HepG2 (cell line): ENCODE data around the gene LUZP1. TPM values are rescaled to one million over a fixed set of nuclear protein-coding genes. Genes with fewer than 3 reads are reported as not detected.
A peak's percentile ranks its signal among the peaks of the same experiment; 100 is the strongest.

Source experiments
- ATRX ChIP-seq: sonication (generic); formaldehyde crosslinking; IDR thresholded peaks from 2 replicates; pipeline ENCODE4 v1.4.0; 2020; ENCODE audit warnings: missing genetic modification reagents, borderline replicate concordance
- KDM5A ChIP-seq: fragments of 200-600 bp; sonication (generic); IDR thresholded peaks from 2 replicates; pipeline ENCODE4 v1.7.0; 2018; ENCODE audit warnings: antibody characterized with exemption, mild to moderate bottlenecking, low read length, borderline replicate concordance
- NCOA2 ChIP-seq: sonication (generic); formaldehyde crosslinking; IDR thresholded peaks from 2 replicates; pipeline ENCODE4 v1.8.0; 2022; ENCODE audit warnings: inconsistent platforms
- NRL ChIP-seq: sonication (generic); formaldehyde crosslinking; IDR thresholded peaks from 2 replicates; pipeline ENCODE4 v1.5.0; 2020; ENCODE audit warnings: missing genetic modification reagents, mild to moderate bottlenecking, moderate library complexity, borderline replicate concordance
- PRPF4 ChIP-seq: fragments of 200-400 bp; formaldehyde crosslinking; IDR thresholded peaks from 2 replicates; pipeline ENCODE4 v1.6.1; 2016; ENCODE audit warnings: low read length, low read depth; ENCODE audit not compliant: poor library complexity, severe bottlenecking
- TBL1XR1 ChIP-seq: fragments of 150-350 bp; IDR thresholded peaks from 2 replicates; pipeline ENCODE4 v1.6.1; 2014; ENCODE audit warnings: borderline replicate concordance, low read length; ENCODE audit not compliant: partially characterized antibody
- ZNF556 ChIP-seq: sonication (generic); formaldehyde crosslinking; IDR thresholded peaks from 2 replicates; pipeline ENCODE4 v1.4.0; 2020; ENCODE audit warnings: mild to moderate bottlenecking, missing genetic modification reagents, borderline replicate concordance
- ZNF724P ChIP-seq: sonication (generic); formaldehyde crosslinking; IDR thresholded peaks from 2 replicates; pipeline ENCODE4 v1.8.0; 2022; ENCODE audit warnings: missing genetic modification reagents, borderline replicate concordance
- polyA plus RNA-seq, 8 experiments: library from polyadenylated mRNA; depleted of rRNA in 3 of 8; stranded (reverse) in 7 of 8; unstranded in 1 of 8; fragments of >200 nt; fragmentation: Illumina TruSeq in 4 of 8; extraction: Trizol in 4 of 8; gene quantifications; 2 replicates each; pipeline versions ENCODE4 v1.2.1 to v1.2.3, GENCODE V29; 2011 to 2016; ENCODE audit warnings: low read depth in 4 of 8, missing spikeins in 1 of 8, mixed read lengths in 1 of 8; ENCODE audit not compliant: insufficient read depth in 1 of 8
- total RNA-seq, 5 experiments: library from RNA; depleted of rRNA; stranded (reverse); fragments of >200 nt; fragmentation: Illumina TruSeq; extraction: Trizol; gene quantifications; 2 replicates each; pipeline ENCODE4 v1.2.3, GENCODE V29; 2016; ENCODE audit warnings: low read depth in 1 of 5
- TF ChIP-seq, protein P1 (sequence below): sonication (generic); formaldehyde crosslinking; IDR thresholded peaks from 2 replicates; pipeline ENCODE4 v1.4.0; 2020; ENCODE audit warnings: low read depth, mild to moderate bottlenecking, missing genetic modification reagents
- TF ChIP-seq, protein P2 (sequence below): sonication (generic); formaldehyde crosslinking; IDR thresholded peaks from 2 replicates; pipeline ENCODE4 v1.8.1; 2022; ENCODE audit warnings: mild to moderate bottlenecking, missing genetic modification reagents
- TF ChIP-seq, protein P3 (sequence below): sonication (generic); formaldehyde crosslinking; conservative IDR thresholded peaks from 2 replicates; pipeline ENCODE4 v1.4.0; 2020; ENCODE audit warnings: mild to moderate bottlenecking, missing genetic modification reagents, moderate library complexity
- TF ChIP-seq, protein P4 (sequence below): sonication (generic); formaldehyde crosslinking; IDR thresholded peaks from 2 replicates; pipeline ENCODE4 v1.5.1; 2020; ENCODE audit warnings: mild to moderate bottlenecking, missing genetic modification reagents, moderate library complexity

LUZP1 gene
- total and polyA plus RNA-seq, 2 of the 13 experiments (the other 11 are each of a cell fraction or from before 2014, with no cell fraction given): 6.9 to 12.7 TPM

DNA sequence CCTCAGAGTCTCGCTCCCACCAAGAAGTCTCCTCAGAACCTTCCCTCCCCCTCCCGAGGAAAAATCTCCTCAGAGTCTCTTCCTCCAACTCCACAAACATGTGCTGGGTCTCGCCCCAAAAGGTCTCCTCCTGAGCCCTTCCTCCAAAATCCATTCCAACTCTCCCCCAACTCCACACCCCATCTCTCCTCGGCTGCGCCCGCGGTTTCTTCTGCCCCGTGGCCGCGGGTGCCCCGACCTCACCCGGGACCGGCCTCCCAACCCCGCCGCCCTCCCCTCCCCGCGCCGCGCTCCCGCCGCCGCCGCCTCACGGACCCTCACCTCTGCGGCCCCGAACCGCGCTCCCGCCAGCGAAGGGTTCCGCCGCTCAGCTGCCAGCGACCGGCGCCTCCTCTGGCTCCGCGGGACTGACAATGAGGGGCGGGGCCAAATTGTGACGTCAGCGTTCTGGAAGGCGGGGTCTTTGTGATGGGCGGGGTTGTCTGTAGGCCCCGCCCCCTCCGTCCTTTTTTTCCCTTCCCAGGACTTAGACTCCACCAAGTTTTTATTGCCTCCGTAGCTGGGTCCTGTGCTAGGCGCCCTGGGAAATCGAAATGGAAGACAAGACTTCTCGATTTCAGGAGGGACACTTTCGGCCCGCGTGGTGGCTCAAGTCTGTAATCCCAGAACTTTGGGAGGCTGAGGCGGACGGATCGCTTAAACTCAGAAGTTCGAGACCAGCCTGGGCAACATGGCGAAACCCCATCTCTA is at the start of gene LUZP1 (continued):
- TF ChIP-seq ATRX (CRISPR knock-in tag) (no peak), PRPF4 (no peak), NRL (no peak), ZNF724P (no peak), TBL1XR1 (no peak), NCOA2 (CRISPR knock-in tag) (0 out of 2 replicates have a peak, but pooled peaks have one; percentile 16), ZNF556 (CRISPR knock-in tag) (peak; percentile 73; the same call in 1 of the 2 replicates), KDM5A (no peak)
- TF ChIP-seq, protein P1, sequence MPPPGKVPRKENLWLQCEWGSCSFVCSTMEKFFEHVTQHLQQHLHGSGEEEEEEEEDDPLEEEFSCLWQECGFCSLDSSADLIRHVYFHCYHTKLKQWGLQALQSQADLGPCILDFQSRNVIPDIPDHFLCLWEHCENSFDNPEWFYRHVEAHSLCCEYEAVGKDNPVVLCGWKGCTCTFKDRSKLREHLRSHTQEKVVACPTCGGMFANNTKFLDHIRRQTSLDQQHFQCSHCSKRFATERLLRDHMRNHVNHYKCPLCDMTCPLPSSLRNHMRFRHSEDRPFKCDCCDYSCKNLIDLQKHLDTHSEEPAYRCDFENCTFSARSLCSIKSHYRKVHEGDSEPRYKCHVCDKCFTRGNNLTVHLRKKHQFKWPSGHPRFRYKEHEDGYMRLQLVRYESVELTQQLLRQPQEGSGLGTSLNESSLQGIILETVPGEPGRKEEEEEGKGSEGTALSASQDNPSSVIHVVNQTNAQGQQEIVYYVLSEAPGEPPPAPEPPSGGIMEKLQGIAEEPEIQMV: no peak
- TF ChIP-seq, protein P2, sequence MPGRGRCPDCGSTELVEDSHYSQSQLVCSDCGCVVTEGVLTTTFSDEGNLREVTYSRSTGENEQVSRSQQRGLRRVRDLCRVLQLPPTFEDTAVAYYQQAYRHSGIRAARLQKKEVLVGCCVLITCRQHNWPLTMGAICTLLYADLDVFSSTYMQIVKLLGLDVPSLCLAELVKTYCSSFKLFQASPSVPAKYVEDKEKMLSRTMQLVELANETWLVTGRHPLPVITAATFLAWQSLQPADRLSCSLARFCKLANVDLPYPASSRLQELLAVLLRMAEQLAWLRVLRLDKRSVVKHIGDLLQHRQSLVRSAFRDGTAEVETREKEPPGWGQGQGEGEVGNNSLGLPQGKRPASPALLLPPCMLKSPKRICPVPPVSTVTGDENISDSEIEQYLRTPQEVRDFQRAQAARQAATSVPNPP (CRISPR knock-in tag): no peak
- TF ChIP-seq, protein P3, sequence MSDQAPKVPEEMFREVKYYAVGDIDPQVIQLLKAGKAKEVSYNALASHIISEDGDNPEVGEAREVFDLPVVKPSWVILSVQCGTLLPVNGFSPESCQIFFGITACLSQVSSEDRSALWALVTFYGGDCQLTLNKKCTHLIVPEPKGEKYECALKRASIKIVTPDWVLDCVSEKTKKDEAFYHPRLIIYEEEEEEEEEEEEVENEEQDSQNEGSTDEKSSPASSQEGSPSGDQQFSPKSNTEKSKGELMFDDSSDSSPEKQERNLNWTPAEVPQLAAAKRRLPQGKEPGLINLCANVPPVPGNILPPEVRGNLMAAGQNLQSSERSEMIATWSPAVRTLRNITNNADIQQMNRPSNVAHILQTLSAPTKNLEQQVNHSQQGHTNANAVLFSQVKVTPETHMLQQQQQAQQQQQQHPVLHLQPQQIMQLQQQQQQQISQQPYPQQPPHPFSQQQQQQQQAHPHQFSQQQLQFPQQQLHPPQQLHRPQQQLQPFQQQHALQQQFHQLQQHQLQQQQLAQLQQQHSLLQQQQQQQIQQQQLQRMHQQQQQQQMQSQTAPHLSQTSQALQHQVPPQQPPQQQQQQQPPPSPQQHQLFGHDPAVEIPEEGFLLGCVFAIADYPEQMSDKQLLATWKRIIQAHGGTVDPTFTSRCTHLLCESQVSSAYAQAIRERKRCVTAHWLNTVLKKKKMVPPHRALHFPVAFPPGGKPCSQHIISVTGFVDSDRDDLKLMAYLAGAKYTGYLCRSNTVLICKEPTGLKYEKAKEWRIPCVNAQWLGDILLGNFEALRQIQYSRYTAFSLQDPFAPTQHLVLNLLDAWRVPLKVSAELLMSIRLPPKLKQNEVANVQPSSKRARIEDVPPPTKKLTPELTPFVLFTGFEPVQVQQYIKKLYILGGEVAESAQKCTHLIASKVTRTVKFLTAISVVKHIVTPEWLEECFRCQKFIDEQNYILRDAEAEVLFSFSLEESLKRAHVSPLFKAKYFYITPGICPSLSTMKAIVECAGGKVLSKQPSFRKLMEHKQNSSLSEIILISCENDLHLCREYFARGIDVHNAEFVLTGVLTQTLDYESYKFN (CRISPR knock-in tag): peak; percentile 38; the same call in 1 of the 2 replicates
- TF ChIP-seq, protein P4, sequence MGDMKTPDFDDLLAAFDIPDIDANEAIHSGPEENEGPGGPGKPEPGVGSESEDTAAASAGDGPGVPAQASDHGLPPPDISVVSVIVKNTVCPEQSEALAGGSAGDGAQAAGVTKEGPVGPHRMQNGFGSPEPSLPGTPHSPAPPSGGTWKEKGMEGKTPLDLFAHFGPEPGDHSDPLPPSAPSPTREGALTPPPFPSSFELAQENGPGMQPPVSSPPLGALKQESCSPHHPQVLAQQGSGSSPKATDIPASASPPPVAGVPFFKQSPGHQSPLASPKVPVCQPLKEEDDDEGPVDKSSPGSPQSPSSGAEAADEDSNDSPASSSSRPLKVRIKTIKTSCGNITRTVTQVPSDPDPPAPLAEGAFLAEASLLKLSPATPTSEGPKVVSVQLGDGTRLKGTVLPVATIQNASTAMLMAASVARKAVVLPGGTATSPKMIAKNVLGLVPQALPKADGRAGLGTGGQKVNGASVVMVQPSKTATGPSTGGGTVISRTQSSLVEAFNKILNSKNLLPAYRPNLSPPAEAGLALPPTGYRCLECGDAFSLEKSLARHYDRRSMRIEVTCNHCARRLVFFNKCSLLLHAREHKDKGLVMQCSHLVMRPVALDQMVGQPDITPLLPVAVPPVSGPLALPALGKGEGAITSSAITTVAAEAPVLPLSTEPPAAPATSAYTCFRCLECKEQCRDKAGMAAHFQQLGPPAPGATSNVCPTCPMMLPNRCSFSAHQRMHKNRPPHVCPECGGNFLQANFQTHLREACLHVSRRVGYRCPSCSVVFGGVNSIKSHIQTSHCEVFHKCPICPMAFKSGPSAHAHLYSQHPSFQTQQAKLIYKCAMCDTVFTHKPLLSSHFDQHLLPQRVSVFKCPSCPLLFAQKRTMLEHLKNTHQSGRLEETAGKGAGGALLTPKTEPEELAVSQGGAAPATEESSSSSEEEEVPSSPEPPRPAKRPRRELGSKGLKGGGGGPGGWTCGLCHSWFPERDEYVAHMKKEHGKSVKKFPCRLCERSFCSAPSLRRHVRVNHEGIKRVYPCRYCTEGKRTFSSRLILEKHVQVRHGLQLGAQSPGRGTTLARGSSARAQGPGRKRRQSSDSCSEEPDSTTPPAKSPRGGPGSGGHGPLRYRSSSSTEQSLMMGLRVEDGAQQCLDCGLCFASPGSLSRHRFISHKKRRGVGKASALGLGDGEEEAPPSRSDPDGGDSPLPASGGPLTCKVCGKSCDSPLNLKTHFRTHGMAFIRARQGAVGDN (CRISPR knock-in tag): peak; percentile 65
